Pancreas (tissue), 10 donors: ENCODE data around the gene PRRC2B. TPM values are rescaled to one million over a fixed set of nuclear protein-coding genes. Genes with fewer than 3 reads are reported as not detected.

ENCODE experiments used
- ATAC-seq, 4 donors: fragments of 200-7000 bp; cut with Tn5 transposase; one replicate each; pipeline versions ENCODE4 v1.8.0 to v1.9.1; 2020; ENCODE audit warnings: mild to moderate bottlenecking in 4 of 4, moderate library complexity in 4 of 4
- DNase-seq, 6 donors: peaks; one replicate each; pipeline ENCODE4 v3.0.0-alpha.2; 2020
- FAIRE-seq: peaks from 2 replicates; lab custom pipeline; 2012; peaks lifted over from hg19 to GRCh38; lab: Jason Lieb, UNC
- H3K27ac ChIP-seq, 4 donors: fragments of 200-600 bp; sonication (generic); 1 replicate in 3 of 4; 2 replicates in 1 of 4; pipeline versions ENCODE4 v1.5.0 to v1.8.0; 2020
- H3K27me3 ChIP-seq, 4 donors: fragments of 200-600 bp; one replicate each; pipeline ENCODE4 v1.8.0; 2021
- H3K36me3 ChIP-seq, 3 donors: fragments of 200-600 bp; sonication (generic) in 1 of 3; one replicate each; pipeline versions ENCODE4 v1.5.0 to v1.8.0; 2020 to 2021
- H3K4me1 ChIP-seq, 3 donors: fragments of 200-600 bp; one replicate each; pipeline ENCODE4 v1.8.0; 2021
- H3K4me3 ChIP-seq, 4 donors: fragments of 200-600 bp; sonication (generic) in 2 of 4; one replicate each; pipeline versions ENCODE4 v1.5.0 to v1.8.0; 2020 to 2021
- H3K9me3 ChIP-seq, 4 donors: fragments of 200-600 bp; one replicate each; pipeline ENCODE4 v1.8.0; 2021
- WGBS, 2 donors: extraction: QIAGEN DNeasy Blood & Tissue Kit; methylation state at CpG; one replicate each; pipeline ENCODE4 v1.1.7; 2013; 5-methylcytosine and 5-hydroxymethylcytosine counted together
- intact Hi-C, 3 donors: fragments of 100-400 bp; cut with DNase I; formaldehyde crosslinking; loops; one replicate each; pipeline versions ENCODE4 v1.11.1 to v1.14.2; 2022
- polyA plus RNA-seq, 2 donors: library from polyadenylated mRNA; stranded (reverse); fragments of 200-250 nt; gene quantifications; one replicate each; pipeline ENCODE4 v1.2.3, GENCODE V29; 2013
- total RNA-seq, 6 donors: library from RNA; stranded (reverse); fragmentation: NEBNext Ultra II Directional in 4 of 6; extraction: Animal tissue kit (Norgen Biotek cat#: 25700) in 4 of 6; gene quantifications; one replicate each; pipeline versions ENCODE4 v1.2.1 to v1.2.4, GENCODE V29; 2021 to 2023
- TF ChIP-seq, protein P1 (sequence below), 4 donors: fragments of 200-600 bp; sonication (generic) in 3 of 4; IDR thresholded peaks; one replicate each; pipeline versions ENCODE4 v1.5.0 to v1.8.0; 2021; ENCODE audit warnings: antibody characterized with exemption in 4 of 4
- donor health status: healthy with polysubstance abuse.
- donor health status: DM: no; HTN: no; CAD: no; lungs with moderate emphysema.
- donor health status: DM: no; HTN: no; CAD: no.
- donor health status: control.
- donor health status: control.
- donor health status: Bipolar disorder and iron deficiency.
- donor health status: DM: yes; HTN: yes; CAD: no.
- donor health status: DM: no; HTN: no; CAD: no.
- donor health status: DM: no; HTN: no; CAD: no.
- donor health status: DM: yes; HTN: yes; CAD: no.

Gene PRRC2B
- total and polyA plus RNA-seq, 8 donors = 44.8 to 132 (median 90.3) TPM

DNA sequence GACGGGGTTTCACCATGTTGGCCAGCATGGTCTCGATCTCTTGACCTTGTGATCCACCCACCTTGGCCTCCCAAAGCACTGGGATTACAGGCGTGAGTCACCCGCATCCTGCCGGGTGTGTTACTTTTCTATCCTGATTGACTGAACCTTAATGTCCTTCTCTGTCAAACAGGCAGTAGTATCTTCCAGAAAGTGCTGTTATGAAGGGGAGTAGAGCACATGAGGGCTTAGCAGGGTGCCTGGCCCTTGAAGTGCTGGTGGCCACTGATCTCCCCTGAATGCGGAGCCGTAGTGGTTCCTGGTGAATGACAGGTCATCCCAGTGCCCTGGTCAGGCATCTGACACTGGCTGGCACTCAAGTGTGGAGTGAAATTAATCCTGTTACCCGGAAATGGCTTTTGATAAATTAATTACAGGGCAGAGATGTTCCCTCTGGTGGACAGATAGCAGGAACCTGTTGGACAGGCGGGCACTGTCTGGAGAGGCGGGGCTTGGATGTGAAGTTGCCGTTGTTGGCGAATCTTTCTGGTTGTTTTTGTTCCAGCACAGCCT lies 28.4 kb downstream of the PRRC2B start:
- peak; percentile 21 to 56 (median 44) for ATAC-seq
- peak in 1 of 6 donors; percentile 29 for DNase-seq
- intact Hi-C loops = no loop called here
- TF ChIP-seq, protein P1, sequence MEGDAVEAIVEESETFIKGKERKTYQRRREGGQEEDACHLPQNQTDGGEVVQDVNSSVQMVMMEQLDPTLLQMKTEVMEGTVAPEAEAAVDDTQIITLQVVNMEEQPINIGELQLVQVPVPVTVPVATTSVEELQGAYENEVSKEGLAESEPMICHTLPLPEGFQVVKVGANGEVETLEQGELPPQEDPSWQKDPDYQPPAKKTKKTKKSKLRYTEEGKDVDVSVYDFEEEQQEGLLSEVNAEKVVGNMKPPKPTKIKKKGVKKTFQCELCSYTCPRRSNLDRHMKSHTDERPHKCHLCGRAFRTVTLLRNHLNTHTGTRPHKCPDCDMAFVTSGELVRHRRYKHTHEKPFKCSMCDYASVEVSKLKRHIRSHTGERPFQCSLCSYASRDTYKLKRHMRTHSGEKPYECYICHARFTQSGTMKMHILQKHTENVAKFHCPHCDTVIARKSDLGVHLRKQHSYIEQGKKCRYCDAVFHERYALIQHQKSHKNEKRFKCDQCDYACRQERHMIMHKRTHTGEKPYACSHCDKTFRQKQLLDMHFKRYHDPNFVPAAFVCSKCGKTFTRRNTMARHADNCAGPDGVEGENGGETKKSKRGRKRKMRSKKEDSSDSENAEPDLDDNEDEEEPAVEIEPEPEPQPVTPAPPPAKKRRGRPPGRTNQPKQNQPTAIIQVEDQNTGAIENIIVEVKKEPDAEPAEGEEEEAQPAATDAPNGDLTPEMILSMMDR (IDR thresholded peaks at IDR 0.05) = peak in 1 of 4 donors; percentile 7
- Histone ChIP-seq H3K4me1 (peaks cover 43 to 58% (median 55%) of the 10 kb centered on the region in 3 donors), H3K27me3 (no peaks in the 10 kb centered on the region), H3K27ac (peak overlapping the region; percentile 10 to 67 (median 45)), H3K4me3 (no peak overlapping the region), H3K9me3 (no peaks in the 10 kb centered on the region), H3K36me3 (no peaks in the 10 kb centered on the region)
- WGBS, 2 donors = 47 to 49% methylated on average over 12 of the region's 12 CpGs
- no peak for FAIRE-seq

DNA sequence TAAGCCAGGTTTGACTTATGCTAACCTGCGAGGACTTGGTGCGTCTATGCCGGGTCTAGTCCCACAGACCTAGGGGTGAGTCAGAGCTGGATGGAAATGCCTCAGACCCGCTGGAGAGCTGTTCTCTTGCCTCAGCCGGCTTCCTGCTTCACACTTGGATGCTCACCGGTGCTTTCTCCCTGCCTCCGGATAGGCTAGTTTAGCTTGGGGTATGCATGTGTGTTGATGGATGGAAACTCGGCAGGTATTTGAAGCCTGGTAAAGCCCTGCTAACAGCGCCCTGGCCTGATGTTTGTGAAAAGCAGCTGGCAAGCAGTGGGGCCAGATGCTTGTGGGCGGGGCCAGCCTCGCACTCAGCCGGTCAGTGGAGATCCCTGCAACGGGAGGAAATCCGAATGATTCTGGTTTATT lies 29.3 kb downstream of the PRRC2B start:
- intact Hi-C loops = no loop called here
- TF ChIP-seq, protein P1 (IDR thresholded peaks at IDR 0.05) = no peak
- Histone ChIP-seq H3K36me3 (no peaks in the 10 kb centered on the region), H3K27me3 (no peaks in the 10 kb centered on the region), H3K4me3 (no peak overlapping the region), H3K27ac (peak overlapping the region; percentile 10 to 67 (median 45)), H3K9me3 (no peaks in the 10 kb centered on the region), H3K4me1 (peaks cover 34 to 50% (median 49%) of the 10 kb centered on the region in 3 donors)
- DNase-seq = peak; percentile 43 to 79 (median 65)
- peak; percentile 55 to 79 (median 68) for ATAC-seq
- 5 to 8% methylated on average over 14 of the region's 14 CpGs for WGBS, 2 donors
- FAIRE-seq = no peak

GRCh38 chr9:131426545-131426944 lies 32.7 kb downstream of the PRRC2B start:
- Histone ChIP-seq H3K36me3 (no peaks in the 10 kb centered on the region), H3K27me3 (no peaks in the 10 kb centered on the region), H3K4me3 (no peak overlapping the region), H3K27ac (no peak overlapping the region), H3K9me3 (no peaks in the 10 kb centered on the region), H3K4me1 (peaks cover 20 to 25% (median 21%) of the 10 kb centered on the region in 3 donors)
- FAIRE-seq (no peak), DNase-seq (no peak), ATAC-seq (no peak)
- TF ChIP-seq, protein P1 (IDR thresholded peaks at IDR 0.05) = no peak
- 99 to 100% methylated on average over 3 of the region's 3 CpGs for WGBS, 2 donors
- intact Hi-C loops = no loop called here

- Histone ChIP-seq H3K9me3 (no peaks in the 10 kb centered on the region), H3K27me3 (no peaks in the 10 kb centered on the region), H3K4me3 (no peak overlapping the region), H3K4me1 (no peaks in the 10 kb centered on the region), H3K36me3 (peaks cover 3 to 18% (median 16%) of the 10 kb centered on the region in 3 donors), H3K27ac (no peak overlapping the region)
- intact Hi-C loops = no loop called here
- peak in 2 of 4 donors; percentile 5 to 12 for ATAC-seq
- 72 to 78% methylated on average over 10 of the region's 10 CpGs for WGBS, 2 donors
- no peak for DNase-seq
- FAIRE-seq = no peak
- TF ChIP-seq, protein P1 (IDR thresholded peaks at IDR 0.05) = no peak
Measured at GRCh38 chr9:131429121-131430012, 35.5 kb downstream of the PRRC2B start.
